HG03103 (cell line): ENCODE results near the gene PARP3.
"Not testable (repeated sequence)": the region's sequence is repeated elsewhere in the genome, so short reads cannot be mapped to it uniquely, and the experiment has no call there.

ENCODE experiments used
- ATAC-seq: cut with Tn5 transposase; IDR thresholded peaks from one replicate; pipeline ENCODE4 v1.9.1; 2021; ENCODE audit warnings: low read depth; ENCODE audit not compliant: unreplicated experiment

The PARP3 gene

DNA sequence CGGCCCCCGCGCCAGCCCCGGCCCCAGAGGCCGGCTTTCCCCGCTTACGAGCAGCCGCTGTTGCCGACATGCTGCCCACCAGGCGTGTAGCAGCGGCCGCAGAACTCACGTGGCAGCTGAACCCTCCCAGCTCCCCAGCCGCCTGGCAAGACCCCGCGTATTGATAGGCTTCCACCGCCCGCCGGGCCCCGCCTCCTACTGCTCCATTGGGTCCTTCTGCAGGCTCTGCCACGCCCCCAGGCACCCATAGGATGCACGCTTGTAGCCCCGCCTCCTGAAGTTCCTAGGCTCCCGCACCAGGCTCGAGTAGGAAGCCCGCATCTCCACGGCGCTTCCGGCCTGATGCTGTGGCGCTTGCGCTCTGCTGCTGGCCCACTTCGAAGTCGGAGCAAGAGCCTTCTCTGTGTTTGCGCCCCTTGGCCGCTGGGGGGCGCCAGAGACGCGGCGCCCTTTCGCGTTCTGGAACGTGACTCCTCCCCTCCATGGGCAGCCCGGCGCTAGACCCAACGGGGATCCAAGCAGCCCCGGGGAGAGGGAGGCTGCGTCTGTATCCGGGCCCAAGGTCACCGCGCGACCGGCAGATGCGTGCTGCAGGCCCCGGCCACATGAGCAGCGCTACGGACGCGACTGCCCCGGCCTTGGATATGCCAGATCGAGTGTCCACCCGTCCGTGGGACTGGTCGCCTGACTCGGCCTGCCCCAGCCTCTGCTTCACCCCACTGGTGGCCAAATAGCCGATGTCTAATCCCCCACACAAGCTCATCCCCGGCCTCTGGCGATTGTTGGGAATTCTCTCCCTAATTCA is at the start of gene PARP3, which contains the start of gene RRP9:
PARP3 (plus strand) TSS at position 566 of the 805 bp plus-strand sequence. CDS start 993 bp downstream, outside the sequence.
RRP9 (minus strand) TSS at position 107 of the 805 bp plus-strand sequence; CDS start at position 70, 37 bp downstream.
- peak; percentile 84 for ATAC-seq

DNA sequence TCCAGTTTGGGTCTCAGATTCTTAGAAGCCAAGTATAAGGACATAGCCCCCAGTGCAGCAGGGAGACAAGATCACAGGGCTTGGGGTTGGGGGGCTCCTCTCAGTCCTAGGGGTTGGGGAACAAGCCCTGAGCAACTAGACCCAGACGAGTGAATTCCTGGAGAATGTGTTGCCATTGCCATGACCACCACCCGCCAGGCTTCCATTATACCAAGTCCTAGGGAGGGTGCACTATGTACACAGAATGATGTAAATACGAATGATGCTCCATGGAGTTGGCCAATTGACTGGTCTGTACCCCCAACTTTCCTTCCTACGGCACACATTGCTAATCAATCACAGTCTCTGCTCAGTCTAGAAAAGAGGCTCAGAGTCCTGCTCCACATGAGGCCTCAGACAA is 47.8 kb upstream of the PARP3 start:
- ATAC-seq, result no peak

GRCh38 chr3:51894939-51895338 is 47.2 kb upstream of the PARP3 start:
- ATAC-seq, result no peak

GRCh38 chr3:51896607-51897305 is 45.4 kb upstream of the PARP3 start:
- ATAC-seq, result no peak

DNA sequence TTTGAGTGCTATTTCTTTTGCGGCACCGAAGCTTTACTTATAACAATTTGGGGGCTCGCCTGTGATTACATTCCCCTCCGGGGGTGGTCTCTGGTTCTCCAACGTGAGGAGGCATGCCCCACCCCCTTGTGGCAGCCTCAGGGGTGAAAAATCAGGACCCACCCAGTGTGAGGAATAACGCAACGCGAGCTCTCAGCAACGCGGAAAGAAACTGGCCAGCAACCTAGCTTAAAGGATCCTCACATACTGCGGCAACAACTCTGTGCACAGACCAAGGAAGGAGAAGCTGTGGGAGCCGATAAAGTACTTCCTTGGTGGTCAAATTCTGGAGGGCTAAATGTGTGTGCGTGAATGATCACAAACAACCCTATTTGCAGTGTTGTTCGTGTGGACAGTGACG is 44.8 kb upstream of the PARP3 start:
- ATAC-seq, result no peak

DNA sequence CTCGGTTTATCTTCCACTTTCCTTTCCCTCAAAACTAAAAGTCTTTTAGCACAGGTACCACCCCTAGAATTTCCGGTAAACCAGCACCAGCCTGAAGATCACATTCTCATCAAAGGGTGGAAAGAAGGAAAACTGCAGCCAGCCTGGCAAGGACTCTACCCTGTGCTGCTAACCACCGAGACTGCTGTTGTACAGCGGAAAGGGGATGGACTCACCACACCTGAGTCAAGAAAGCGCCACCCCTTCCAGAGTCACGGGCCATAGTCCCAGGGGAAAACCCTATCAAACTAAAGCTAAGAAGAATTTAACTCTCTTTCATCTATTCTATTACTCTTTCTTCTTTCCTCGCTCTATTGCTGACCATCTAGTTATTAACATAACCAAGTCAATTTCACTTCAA is 42.1 kb upstream of the PARP3 start:
- ATAC-seq, result not testable (repeated sequence)

DNA sequence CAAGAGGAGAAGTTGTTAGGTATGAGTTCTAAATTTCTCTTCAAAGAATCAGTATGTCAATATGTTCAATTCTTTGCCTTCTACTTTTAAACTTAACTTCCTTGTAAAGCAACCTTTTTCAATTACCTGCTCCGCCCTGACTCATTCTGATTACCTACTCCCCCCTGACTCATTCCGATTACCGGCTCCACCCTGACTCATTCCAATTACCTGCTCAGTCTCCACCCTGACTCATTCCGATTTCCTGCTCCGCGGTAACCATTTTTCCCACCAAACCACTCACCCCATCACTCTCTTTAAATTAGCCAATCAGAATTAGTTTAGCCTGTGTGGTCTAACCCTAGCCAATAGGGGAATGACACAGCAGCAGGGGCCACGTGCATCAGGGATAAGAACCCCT is 39.8 kb upstream of the PARP3 start:
- not testable (repeated sequence) for ATAC-seq

GRCh38 chr3:51904034-51904823 is 37.9 kb upstream of the PARP3 start:
- ATAC-seq, result no peak

DNA sequence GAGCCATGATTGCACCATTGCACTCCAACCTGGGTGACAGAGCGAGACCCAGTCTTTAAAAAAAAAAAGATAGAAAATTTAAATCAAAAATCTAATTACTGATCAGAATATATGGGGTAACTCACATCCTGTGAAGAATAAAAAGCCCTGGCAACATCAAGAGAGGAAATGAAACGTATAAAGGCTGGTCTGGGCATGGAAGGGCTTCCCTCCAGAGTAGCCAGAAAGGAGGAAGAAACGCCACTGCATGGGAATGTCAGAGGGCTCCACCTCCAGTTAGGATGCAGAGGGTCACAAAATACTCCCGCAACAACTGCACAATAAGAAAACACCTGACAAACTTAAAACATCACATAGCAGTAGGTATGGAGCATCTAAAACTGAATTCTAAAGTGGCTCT is 34.1 kb upstream of the PARP3 start:
- ATAC-seq, result no peak

GRCh38 chr3:51916418-51916817 is 25.7 kb upstream of the PARP3 start:
- no peak for ATAC-seq

GRCh38 chr3:51921081-51921578 is 21.0 kb upstream of the PARP3 start:
- no peak for ATAC-seq

GRCh38 chr3:51927061-51927977 is 14.8 kb upstream of the PARP3 start:
- ATAC-seq, result no peak

DNA sequence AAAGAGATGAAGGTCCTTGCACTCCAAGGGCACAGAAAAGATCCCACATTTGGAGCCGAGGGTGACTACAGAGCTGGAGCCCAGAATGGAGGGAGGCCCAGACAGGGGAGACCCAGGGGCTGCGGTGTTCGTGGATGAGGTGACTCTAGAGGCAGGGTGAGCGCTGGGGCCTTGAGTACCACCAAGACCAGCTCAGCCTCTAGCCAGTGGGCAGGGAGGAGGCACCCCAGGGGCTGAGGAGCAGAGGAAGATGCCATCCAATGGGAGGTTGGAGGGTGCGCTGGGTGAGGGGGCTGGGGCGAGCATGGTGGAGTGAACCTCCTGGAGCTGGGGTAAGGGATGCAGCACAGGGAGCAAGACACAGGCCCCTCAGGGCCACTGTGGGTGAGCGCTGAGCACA is 13.7 kb upstream of the PARP3 start:
- ATAC-seq, result no peak

- not testable (repeated sequence) for ATAC-seq
Measured at GRCh38 chr3:51928981-51929380, 13.2 kb upstream of the PARP3 start.

GRCh38 chr3:51929420-51930003 is 12.7 kb upstream of the PARP3 start:
- ATAC-seq, result no peak

GRCh38 chr3:51930439-51930838 is 11.7 kb upstream of the PARP3 start:
- no peak for ATAC-seq

DNA sequence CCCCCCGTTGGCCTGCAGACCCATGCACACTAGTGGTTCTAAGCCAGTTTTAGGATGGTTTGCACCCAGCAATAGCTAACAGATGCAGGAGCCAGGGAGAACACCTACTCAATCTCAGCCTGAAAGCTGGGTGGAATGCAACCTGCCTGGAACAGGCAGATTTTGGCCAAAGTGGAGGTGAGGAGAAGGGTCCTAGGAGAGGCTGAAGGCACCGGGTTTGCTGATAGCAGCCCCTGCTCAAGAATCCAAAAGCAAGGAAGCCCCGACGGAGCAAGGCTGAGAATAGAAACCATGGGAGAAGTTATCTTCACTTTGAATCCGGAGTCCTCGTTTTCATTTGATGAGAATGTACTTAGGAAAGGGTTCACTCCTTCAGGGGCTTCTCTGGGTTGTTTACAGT is 10.4 kb upstream of the PARP3 start:
- no peak for ATAC-seq

- ATAC-seq, result no peak
Measured at GRCh38 chr3:51932471-51933370, 9.4 kb upstream of the PARP3 start.
